Breast epithelium (tissue), 3 donors: ENCODE data around the gene MECR.

Source experiments
- CTCF ChIP-seq, 3 donors: fragments of 450-650 bp; IDR thresholded peaks; one replicate each; pipeline ENCODE4 v1.5.1; 2016 to 2017; ENCODE audit warnings: antibody characterized with exemption in 3 of 3, mild to moderate bottlenecking in 3 of 3, moderate library complexity in 3 of 3
- POLR2A ChIP-seq: fragments of 450-650 bp; IDR thresholded peaks from one replicate; pipeline ENCODE4 v1.6.1; 2016; ENCODE audit warnings: antibody characterized with exemption, mild to moderate bottlenecking, moderate library complexity
- POLR2AphosphoS5 ChIP-seq, 3 donors: sonication (generic); formaldehyde crosslinking; IDR thresholded peaks; one replicate each; pipeline ENCODE4 v1.6.1; 2017; ENCODE audit warnings: antibody characterized with exemption in 3 of 3

DNA sequence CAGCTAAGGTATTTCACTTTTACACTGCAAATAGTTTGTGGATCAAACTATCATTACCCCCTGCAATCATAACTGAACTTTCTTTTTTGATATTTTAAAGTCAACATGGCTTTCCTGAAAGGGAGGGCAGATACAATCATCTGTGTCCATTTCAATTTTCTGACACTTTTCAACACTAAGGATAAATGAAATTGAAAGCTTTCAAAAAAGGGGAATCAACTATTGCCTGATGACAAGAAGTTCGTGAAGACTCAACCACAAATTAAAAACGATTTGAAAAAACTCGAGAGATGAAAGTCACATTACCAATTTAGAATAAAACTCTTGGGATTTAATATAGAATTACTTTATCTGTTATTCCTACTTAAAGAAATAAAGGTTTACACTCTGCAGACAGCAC is 60.8 kb downstream of the MECR start:
- no peak for TF ChIP-seq CTCF (IDR thresholded peaks at IDR 0.05)
- TF ChIP-seq POLR2A: no peak
- TF ChIP-seq POLR2AphosphoS5 (IDR thresholded peaks at IDR 0.05): no peak
